Measurements from ENCODE around the gene ITGA11.

Gene ITGA11

GRCh38 chr15:68447209-68447608 is 15.2 kb upstream of the ITGA11 start:
- intact Hi-C loops (cut with DNase I; ENCODE audit: low total_unique reads), result no loop called here
- Histone ChIP-seq H3K27me3 (peaks cover 0 to 5% of the 10 kb centered on the region in 2 donors), H3K27ac (no peak overlapping the region), H3K36me3 (no peaks in the 10 kb centered on the region), H3K4me3 (no peak overlapping the region), H3K9me3 (no peaks in the 10 kb centered on the region), H3K4me1 (no peaks in the 10 kb centered on the region)
- peak in 1 of 2 donors; percentile 48 for DNase-seq
- no peak for TF ChIP-seq CTCF (IDR thresholded peaks at IDR 0.05)

GRCh38 chr15:68445351-68445750 is 13.4 kb upstream of the ITGA11 start:
- no peaks in the 10 kb centered on the region for H3K36me3 ChIP-seq
- H3K9me3 ChIP-seq, result no peaks in the 10 kb centered on the region
- H3K4me3 ChIP-seq, result no peak overlapping the region
- H3K4me1 ChIP-seq, result no peaks in the 10 kb centered on the region
- no peak for DNase-seq
- intact Hi-C loops (cut with DNase I; ENCODE audit: low total_unique reads), result no loop called here
- H3K27me3 ChIP-seq, result peaks cover 0 to 5% of the 10 kb centered on the region in 2 donors
- TF ChIP-seq CTCF (IDR thresholded peaks at IDR 0.05), result no peak
- no peak overlapping the region for H3K27ac ChIP-seq

- Histone ChIP-seq H3K27ac (no peak overlapping the region), H3K9me3 (no peaks in the 10 kb centered on the region), H3K4me3 (no peak overlapping the region), H3K4me1 (no peaks in the 10 kb centered on the region), H3K27me3 (peaks cover 0 to 5% of the 10 kb centered on the region in 2 donors), H3K36me3 (no peaks in the 10 kb centered on the region)
- no peak for TF ChIP-seq CTCF (IDR thresholded peaks at IDR 0.05)
- no peak for DNase-seq
- intact Hi-C loops (cut with DNase I; ENCODE audit: low total_unique reads), result no loop called here
Measured at GRCh38 chr15:68444336-68444735, 12.4 kb upstream of the ITGA11 start.

GRCh38 chr15:68442903-68443302 is 10.9 kb upstream of the ITGA11 start:
- DNase-seq, result no peak
- Histone ChIP-seq H3K4me1 (no peaks in the 10 kb centered on the region), H3K27me3 (peaks cover 0 to under 1% of the 10 kb centered on the region in 2 donors), H3K36me3 (no peaks in the 10 kb centered on the region), H3K4me3 (no peak overlapping the region), H3K9me3 (no peaks in the 10 kb centered on the region), H3K27ac (no peak overlapping the region)
- no peak for TF ChIP-seq CTCF (IDR thresholded peaks at IDR 0.05)
- intact Hi-C loops (cut with DNase I; ENCODE audit: low total_unique reads), result no loop called here

GRCh38 chr15:68442041-68442440 is 10.1 kb upstream of the ITGA11 start:
- H3K9me3 ChIP-seq, result no peaks in the 10 kb centered on the region
- no peaks in the 10 kb centered on the region for H3K27me3 ChIP-seq
- no peak overlapping the region for H3K27ac ChIP-seq
- intact Hi-C loops (cut with DNase I; ENCODE audit: low total_unique reads), result no loop called here
- TF ChIP-seq CTCF (IDR thresholded peaks at IDR 0.05), result no peak
- H3K4me3 ChIP-seq, result no peak overlapping the region
- peak; percentile 47 to 64 for DNase-seq
- no peaks in the 10 kb centered on the region for H3K36me3 ChIP-seq
- no peaks in the 10 kb centered on the region for H3K4me1 ChIP-seq

Data from tibial artery (tissue), 4 donors.